ENCODE results near the gene TAOK2. TPM values are rescaled to one million over a fixed set of nuclear protein-coding genes. Genes with fewer than 3 reads are reported as not detected.
A peak's percentile ranks its signal among the peaks of the same experiment; 100 is the strongest.

TAOK2 gene
- total and polyA plus RNA-seq, 2 of the 4 experiments (the other 2 are of a cell fraction) = 23.0 to 31.7 TPM

- Histone ChIP-seq H2BK20ac (ENCODE audit: low read depth, low read length) (no peak overlapping the region), H3K4me3 (ENCODE audit: insufficient read depth, low read depth, low read length) (no peak overlapping the region), H3K27ac (ENCODE audit: insufficient read depth, low read length) (no peak overlapping the region), H3K27me3 (ENCODE audit: control insufficient read depth, insufficient read depth, low read length) (peaks cover 63% of the 10 kb centered on the region), H2AK5ac (ENCODE audit: low read depth, low read length) (no peak overlapping the region), H3K18ac (ENCODE audit: low read depth, low read length) (no peak overlapping the region), H3K79me1 (ENCODE audit: low read depth in 1 of 2, low read length in 2 of 2) (no peaks in the 10 kb centered on the region), H4K20me1 (ENCODE audit: insufficient read depth, low read length) (peaks cover 9% of the 10 kb centered on the region; the same call in 1 of the 2 replicates), H3K14ac (replicated peaks; ENCODE audit: low read depth, low read length) (no peak overlapping the region), H3K9me1 (ENCODE audit: insufficient read depth, low read length) (no peaks in the 10 kb centered on the region), H2BK15ac (ENCODE audit: low read depth, low read length) (no peak overlapping the region), H3K4me2 (ENCODE audit: low read depth, low read length) (no peak overlapping the region), H2AFZ (replicated peaks; ENCODE audit: low read length, poor library complexity) (peak overlapping the region; percentile 32), H3K23ac (ENCODE audit: low read depth, low read length) (no peak overlapping the region), H3K56ac (ENCODE audit: extremely low read depth, insufficient read depth, low read length) (no peak overlapping the region), H2AK9ac (replicated peaks; ENCODE audit: low read depth, low read length, poor library complexity) (no peak overlapping the region), H3K4ac (ENCODE audit: low read depth, low read length) (no peak overlapping the region), H4K8ac (ENCODE audit: low read depth in 2 of 2, low read length in 2 of 2) (no peak overlapping the region), H3K9me3 (ENCODE audit: control insufficient read depth, insufficient read depth, low read length) (no peaks in the 10 kb centered on the region), H4K91ac (ENCODE audit: insufficient read depth, low read depth, low read length) (no peak overlapping the region), H3K4me1 (ENCODE audit: control insufficient read depth, insufficient read depth, low read length) (no peaks in the 10 kb centered on the region), H3K36me3 (ENCODE audit: control insufficient read depth, insufficient read depth, low read length) (no peaks in the 10 kb centered on the region), H2BK5ac (ENCODE audit: low read depth, low read length, poor library complexity, severe bottlenecking) (no peak overlapping the region), H3K9ac (ENCODE audit: low read depth, low read length) (no peak overlapping the region), H2BK120ac (ENCODE audit: low read depth, low read length) (no peak overlapping the region), H4K5ac (ENCODE audit: low read depth, low read length) (no peak overlapping the region)
- in situ Hi-C loops (cut with MboI; ENCODE audit: low sequenced_read_pairs) (no loop called here), intact Hi-C loops (cut with micrococcal nuclease) (no loop called here), dilution Hi-C loops (cut with HindIII; ENCODE audit: low sequenced_read_pairs, unreplicated experiment) (no loop called here)
- no CpG with 5 or more reads among the region's 11 CpGs for WGBS, 2 experiments (ENCODE audit: extremely low coverage in 2 of 2, insufficient read length in 1 of 2)
- DNase-seq (no peak), ATAC-seq (ENCODE audit: low read depth) (no peak)
- CTCF ChIA-PET = interaction anchor here (1.3 to 1.4 kb wide), 2 partner anchors 10 to 17 kb away, joined by 4 to 6 read pairs; no protein-coding TSS in a partner anchor
- POLR2A ChIA-PET (ENCODE audit: unreplicated experiment) = no interaction called here
- TF ChIP-seq ELK1 (IDR thresholded peaks at IDR 0.05; ENCODE audit: borderline replicate concordance, low read depth, low read length) = no peak
- TF ChIP-seq BHLHE40 (IDR thresholded peaks at IDR 0.05; ENCODE audit: low read depth, low read length) = no peak
- no peak for TF ChIP-seq MAZ (IDR thresholded peaks at IDR 0.05; ENCODE audit: borderline replicate concordance, low read depth, low read length)
- TF ChIP-seq POLR2A (IDR thresholded peaks at IDR 0.05; ENCODE audit: low read depth, low read length) = no peak
- no peak for TF ChIP-seq RAD21 (IDR thresholded peaks at IDR 0.05; ENCODE audit: low read length)
- no peak for TF ChIP-seq CEBPB (IDR thresholded peaks at IDR 0.05; ENCODE audit: low read depth, low read length)
- TF ChIP-seq SMC3 (IDR thresholded peaks at IDR 0.05; ENCODE audit: low read depth, low read length) = no peak
- no peak for TF ChIP-seq CHD1 (IDR thresholded peaks at IDR 0.05; ENCODE audit: low read depth, low read length)
- BruUV-seq (replicated peaks) = no TSS peak
Observed at GRCh38 chr16:30031477-30031918, 57.8 kb downstream of the TAOK2 start.
